DOHH2 (cell line): ENCODE data around the gene ST7.
"Not testable (repeated sequence)": the region's sequence is repeated elsewhere in the genome, so short reads cannot be mapped to it uniquely, and the experiment has no call there.

ENCODE experiments used
- H3F3A ChIP-seq: fragments of 200-600 bp; sonication (generic), shearing (Covaris generic); 2 replicates; pipeline ENCODE4 v1.6.0; 2016; ENCODE audit warnings: antibody characterized with exemption, mild to moderate bottlenecking; ENCODE audit not compliant: control insufficient read depth, insufficient read depth
- H3K27ac ChIP-seq: fragments of 200-600 bp; sonication (generic); 2 replicates; pipeline ENCODE4 v1.5.1; 2014; ENCODE audit warnings: low read depth, mild to moderate bottlenecking, low read length, moderate library complexity
- H3K27me3 ChIP-seq: fragments of 200-600 bp; sonication (generic); 2 replicates; pipeline ENCODE4 v1.6.1; 2014; ENCODE audit warnings: mild to moderate bottlenecking, low read length, mixed read lengths; ENCODE audit not compliant: control insufficient read depth
- H3K36me3 ChIP-seq: fragments of 200-600 bp; sonication (generic); 2 replicates; pipeline ENCODE4 v1.6.1; 2014; ENCODE audit warnings: mild to moderate bottlenecking, low read length, moderate library complexity, mixed read lengths; ENCODE audit not compliant: control insufficient read depth
- H3K4me1 ChIP-seq: fragments of 200-600 bp; sonication (generic); 2 replicates; pipeline ENCODE4 v1.6.1; 2014; ENCODE audit warnings: mild to moderate bottlenecking, low read length, mixed read lengths; ENCODE audit not compliant: control insufficient read depth
- H3K4me2 ChIP-seq: fragments of 200-600 bp; sonication (generic); 2 replicates; pipeline ENCODE4 v1.6.0; 2014; ENCODE audit warnings: mild to moderate bottlenecking, low read length, moderate library complexity
- H3K4me3 ChIP-seq: fragments of 200-600 bp; sonication (generic); 2 replicates; pipeline ENCODE4 v1.5.1; 2014; ENCODE audit warnings: mild to moderate bottlenecking, low read length, mixed read lengths
- H3K79me2 ChIP-seq: fragments of 200-600 bp; sonication (generic); 2 replicates; pipeline ENCODE4 v1.6.1; 2014; ENCODE audit warnings: mild to moderate bottlenecking, low read length, mixed read lengths; ENCODE audit not compliant: control insufficient read depth
- H3K9me2 ChIP-seq: fragments of 200-600 bp; sonication (generic); replicated peaks from 2 replicates; pipeline ENCODE4 v1.6.1; 2014; ENCODE audit warnings: mild to moderate bottlenecking, low read length, mixed read lengths; ENCODE audit not compliant: control insufficient read depth
- H3K9me3 ChIP-seq: fragments of 200-600 bp; sonication (generic); 2 replicates; pipeline ENCODE4 v1.6.1; 2014; ENCODE audit warnings: antibody characterized with exemption, low read length, mixed read lengths; ENCODE audit not compliant: control insufficient read depth, insufficient read depth
- H4K20me1 ChIP-seq: fragments of 200-600 bp; sonication (generic); 2 replicates; pipeline ENCODE4 v1.6.0; 2014; ENCODE audit warnings: low read depth, mild to moderate bottlenecking, antibody characterized with exemption, low read length, moderate library complexity; ENCODE audit not compliant: control insufficient read depth, insufficient read depth
- CTCF ChIP-seq: fragments of 200-600 bp; sonication (generic); IDR thresholded peaks from one replicate; pipeline ENCODE4 v1.5.1; 2014; ENCODE audit warnings: antibody characterized with exemption, mild to moderate bottlenecking, low read depth, low read length; ENCODE audit not compliant: poor library complexity, severe bottlenecking
- EZH2phosphoT487 ChIP-seq: fragments of 200-600 bp; sonication (generic); IDR thresholded peaks from 2 replicates; pipeline ENCODE4 v1.6.1; 2017; ENCODE audit warnings: borderline replicate concordance, mild to moderate bottlenecking, antibody characterized with exemption, low read length, moderate library complexity, mixed read lengths

The ST7 gene

GRCh38 chr7:117117172-117117571 is 163.9 kb downstream of the ST7 start:
- Histone ChIP-seq H3K27ac (no peak overlapping the region), H3K4me3 (no peak overlapping the region), H3F3A (no peaks in the 10 kb centered on the region), H3K36me3 (no peaks in the 10 kb centered on the region), H4K20me1 (no peaks in the 10 kb centered on the region; the same call in 1 of the 2 replicates), H3K27me3 (no peaks in the 10 kb centered on the region), H3K9me2 (no peaks in the 10 kb centered on the region; the same call in 1 of the 2 replicates), H3K4me2 (no peak overlapping the region), H3K4me1 (no peaks in the 10 kb centered on the region), H3K79me2 (no peaks in the 10 kb centered on the region), H3K9me3 (no peaks in the 10 kb centered on the region)
- TF ChIP-seq EZH2phosphoT487 (no peak), CTCF (no peak)

GRCh38 chr7:117118579-117119180 is 165.4 kb downstream of the ST7 start:
- no peaks in the 10 kb centered on the region for H3K9me3 ChIP-seq
- no peaks in the 10 kb centered on the region for H3K4me1 ChIP-seq
- H3K27me3 ChIP-seq = no peaks in the 10 kb centered on the region
- H3K9me2 ChIP-seq = no peaks in the 10 kb centered on the region; the same call in 1 of the 2 replicates
- H3K27ac ChIP-seq = no peak overlapping the region
- H3F3A ChIP-seq = no peaks in the 10 kb centered on the region
- H3K4me3 ChIP-seq = no peak overlapping the region
- H4K20me1 ChIP-seq = no peaks in the 10 kb centered on the region
- no peak overlapping the region for H3K4me2 ChIP-seq
- TF ChIP-seq CTCF = no peak
- TF ChIP-seq EZH2phosphoT487 = no peak
- H3K79me2 ChIP-seq = no peaks in the 10 kb centered on the region
- H3K36me3 ChIP-seq = no peaks in the 10 kb centered on the region

- no peaks in the 10 kb centered on the region for H4K20me1 ChIP-seq
- H3K4me1 ChIP-seq = no peaks in the 10 kb centered on the region
- no peaks in the 10 kb centered on the region for H3K9me2 ChIP-seq
- no peak overlapping the region for H3K27ac ChIP-seq
- H3K4me2 ChIP-seq = no peak overlapping the region
- no peaks in the 10 kb centered on the region for H3K36me3 ChIP-seq
- H3K9me3 ChIP-seq = no peaks in the 10 kb centered on the region
- no peaks in the 10 kb centered on the region for H3K27me3 ChIP-seq
- H3F3A ChIP-seq = no peaks in the 10 kb centered on the region
- no peak overlapping the region for H3K4me3 ChIP-seq
- TF ChIP-seq EZH2phosphoT487 = no peak
- TF ChIP-seq CTCF = peak; percentile 96
- no peaks in the 10 kb centered on the region for H3K79me2 ChIP-seq
Observed at GRCh38 chr7:117119192-117119924, 166.1 kb downstream of the ST7 start.

- H3K4me3 ChIP-seq, H3K27me3 ChIP-seq, H4K20me1 ChIP-seq, H3K9me2 ChIP-seq, H3F3A ChIP-seq, H3K27ac ChIP-seq, H3K4me2 ChIP-seq, H3K36me3 ChIP-seq, H3K79me2 ChIP-seq, H3K9me3 ChIP-seq, H3K4me1 ChIP-seq: not testable (repeated sequence)
Observed at GRCh38 chr7:117120321-117120720, 167.0 kb downstream of the ST7 start.

- not testable (repeated sequence) for H3K27me3 ChIP-seq, H4K20me1 ChIP-seq, H3K79me2 ChIP-seq, H3K9me2 ChIP-seq, H3K4me2 ChIP-seq, H3K9me3 ChIP-seq, H3K4me1 ChIP-seq, H3K27ac ChIP-seq, H3K4me3 ChIP-seq, H3K36me3 ChIP-seq, H3F3A ChIP-seq
Observed at GRCh38 chr7:117122036-117122435, 168.7 kb downstream of the ST7 start.
